Endothelial cell of umbilical vein (primary cell): ENCODE data around the gene LAD1. TPM values are rescaled to one million over a fixed set of nuclear protein-coding genes. Genes with fewer than 3 reads are reported as not detected.

ENCODE experiments used
- BruUV-seq: library from RNA; stranded (reverse); fragments of 400-500 nt; replicated peaks from 2 replicates; lab custom pipeline; 2021; lab: Mats Ljungman, UMichigan
- CTCF ChIA-PET: fragments of 300-600, 350-600 bp; sonication (Branson Sonifier 250); formaldehyde crosslinking; loops from one replicate; lab custom pipeline; 2021; ENCODE audit warnings: antibody characterized with exemption, inconsistent platforms; lab: Charles Lee
- POLR2A ChIA-PET: fragments of 300-600, 350-600 bp; sonication (Branson Sonifier 250); formaldehyde crosslinking; loops from one replicate; lab custom pipeline; 2021; ENCODE audit warnings: antibody characterized with exemption, inconsistent platforms; lab: Charles Lee
- DNase-seq: peaks from one replicate; pipeline ENCODE4 v3.0.0-alpha.2; 2011; ENCODE audit warnings: low read depth, low spot score
- FAIRE-seq: peaks from 2 replicates; lab custom pipeline; 2011; peaks lifted over from hg19 to GRCh38; lab: Jason Lieb, UNC
- H2AFZ ChIP-seq: 2 replicates; pipeline ENCODE4 v1.6.0; 2012; ENCODE audit warnings: low read depth, low read length, control low read depth, inconsistent platforms
- H3K27ac ChIP-seq: 2 replicates; pipeline ENCODE4 v1.5.1; 2011; ENCODE audit warnings: low read depth, mild to moderate bottlenecking, control low read depth, low read length, moderate library complexity; ENCODE audit not compliant: insufficient read depth
- H3K27me3 ChIP-seq, 2 experiments: 2 replicates each; pipeline versions ENCODE4 v1.6.0 to v1.6.1; 2011; ENCODE audit warnings: low read length in 2 of 2, mixed read lengths in 1 of 2; ENCODE audit not compliant: control insufficient read depth in 2 of 2, insufficient read depth in 2 of 2
- H3K36me3 ChIP-seq, 2 experiments: 2 replicates in 1 of 2; 3 replicates in 1 of 2; pipeline ENCODE4 v1.5.1; 2011; ENCODE audit warnings: low read length in 2 of 2, mild to moderate bottlenecking in 1 of 2, moderate library complexity in 1 of 2; ENCODE audit not compliant: control insufficient read depth in 2 of 2, insufficient read depth in 2 of 2; ENCODE audit errors: extremely low read depth in 1 of 2
- H3K4me1 ChIP-seq: 3 replicates; pipeline ENCODE4 v1.5.1; 2011; ENCODE audit warnings: mild to moderate bottlenecking, low read length; ENCODE audit not compliant: control insufficient read depth, insufficient read depth; ENCODE audit errors: extremely low read depth
- H3K4me2 ChIP-seq: 2 replicates; pipeline ENCODE4 v1.6.1; 2011; ENCODE audit warnings: low read length, control low read depth, mixed read lengths; ENCODE audit not compliant: insufficient read depth
- H3K4me3 ChIP-seq, 3 experiments: fragments of 200-600 bp in 1 of 3; sonication (generic), shearing (Covaris generic) in 1 of 3; replicated peaks in 1 of 3; 2 replicates each; pipeline ENCODE4 v1.5.1; 2011 to 2016; ENCODE audit warnings: control low read depth in 3 of 3, low read length in 3 of 3, mild to moderate bottlenecking in 2 of 3, inconsistent platforms in 1 of 3, low read depth in 1 of 3, moderate library complexity in 1 of 3; ENCODE audit not compliant: insufficient read depth in 1 of 3
- H3K79me2 ChIP-seq: 2 replicates; pipeline ENCODE4 v1.6.0; 2012; ENCODE audit warnings: low read length, inconsistent platforms; ENCODE audit not compliant: control insufficient read depth, insufficient read depth
- H3K9ac ChIP-seq: replicated peaks from 2 replicates; pipeline ENCODE3; 2011; ENCODE audit warnings: low read length, control low read depth; ENCODE audit not compliant: insufficient read depth; ENCODE audit errors: extremely low read depth
- H3K9me1 ChIP-seq: replicated peaks from 3 replicates; pipeline ENCODE4 v1.6.0; 2011; ENCODE audit warnings: mild to moderate bottlenecking, low read length; ENCODE audit not compliant: control insufficient read depth, insufficient read depth; ENCODE audit errors: extremely low read depth
- H3K9me3 ChIP-seq: replicated peaks from 2 replicates; pipeline ENCODE4 v1.5.1; 2012; ENCODE audit warnings: low read length, inconsistent platforms; ENCODE audit not compliant: control insufficient read depth, insufficient read depth
- H4K20me1 ChIP-seq: replicated peaks from 2 replicates; pipeline ENCODE3; 2011; ENCODE audit warnings: mild to moderate bottlenecking, low read length; ENCODE audit not compliant: control insufficient read depth, insufficient read depth; ENCODE audit errors: extremely low read depth
- CTCF ChIP-seq, 2 donors: IDR thresholded peaks; 1 replicate in 1 of 2; 2 replicates in 1 of 2; pipeline ENCODE4 v1.5.1; 2011; ENCODE audit warnings: low read length in 2 of 2, mild to moderate bottlenecking in 2 of 2, moderate library complexity in 2 of 2, control low read depth in 1 of 2, inconsistent platforms in 1 of 2, low read depth in 1 of 2; ENCODE audit not compliant: insufficient read depth in 1 of 2; ENCODE audit errors: extremely low read depth in 1 of 2
- EZH2 ChIP-seq: IDR thresholded peaks from 2 replicates; pipeline ENCODE4 v1.6.1; 2012; ENCODE audit warnings: borderline replicate concordance, low read depth, mild to moderate bottlenecking, moderate library complexity, low read length, inconsistent platforms; ENCODE audit not compliant: severe bottlenecking
- FOS ChIP-seq: IDR thresholded peaks from 2 replicates; pipeline ENCODE4 v1.6.1; 2011; ENCODE audit warnings: mild to moderate bottlenecking, low read length, moderate library complexity, borderline replicate concordance; ENCODE audit not compliant: insufficient read depth
- GATA2 ChIP-seq: IDR thresholded peaks from 2 replicates; pipeline ENCODE4 v1.7.0; 2011; ENCODE audit warnings: low read depth, mild to moderate bottlenecking, moderate library complexity, mixed read lengths, low read length; ENCODE audit not compliant: insufficient read length, insufficient read depth
- JUN ChIP-seq: IDR thresholded peaks from 2 replicates; pipeline ENCODE4 v1.6.1; 2011; ENCODE audit warnings: borderline replicate concordance, low read depth; ENCODE audit not compliant: insufficient read length, insufficient read depth
- MYC ChIP-seq: IDR thresholded peaks from one replicate; pipeline ENCODE4 v1.6.1; 2011; ENCODE audit warnings: mild to moderate bottlenecking, low read depth, low read length
- POLR2A ChIP-seq: IDR thresholded peaks from 2 replicates; pipeline ENCODE4 v1.6.1; 2012; ENCODE audit warnings: low read depth, mild to moderate bottlenecking, control low read depth, low read length
- POLR2AphosphoS5 ChIP-seq: IDR thresholded peaks from 2 replicates; pipeline ENCODE4 v1.6.1; 2012; ENCODE audit warnings: low read depth, mild to moderate bottlenecking, control low read depth, low read length, moderate library complexity; ENCODE audit not compliant: insufficient read depth
- dilution Hi-C: fragments of 300-500 bp; cut with MboI; formaldehyde crosslinking; loops from one replicate; pipeline ENCODE4 v1.15.0; 2019; ENCODE audit warnings: low sequenced_read_pairs; ENCODE audit not compliant: extremely low pct_ligation_motif_present
- intact Hi-C: fragments of 100-400 bp; cut with micrococcal nuclease; formaldehyde crosslinking; loops from one replicate; pipeline ENCODE4 v1.10.0; 2022
- polyA plus RNA-seq, 4 experiments: library from polyadenylated mRNA; depleted of rRNA in 3 of 4; stranded (reverse) in 3 of 4; unstranded in 1 of 4; fragments of >200 nt; gene quantifications; 2 replicates each; pipeline versions ENCODE4 v1.2.1 to v1.2.3, GENCODE V29; 2011 to 2012; ENCODE audit warnings: missing spikeins in 1 of 4
- total RNA-seq: library from RNA; stranded (reverse); gene quantifications from 2 replicates; pipeline ENCODE4 v1.2.3, GENCODE V29; 2021
- TF ChIP-seq, protein P1 (sequence below): IDR thresholded peaks from 2 replicates; pipeline ENCODE4 v1.6.1; 2011; ENCODE audit not compliant: insufficient read depth, insufficient read length

LAD1 gene
- total and polyA plus RNA-seq, 2 donors (not counting 3 experiments of a cell fraction or from before 2014, with no cell fraction given), result not detected

DNA sequence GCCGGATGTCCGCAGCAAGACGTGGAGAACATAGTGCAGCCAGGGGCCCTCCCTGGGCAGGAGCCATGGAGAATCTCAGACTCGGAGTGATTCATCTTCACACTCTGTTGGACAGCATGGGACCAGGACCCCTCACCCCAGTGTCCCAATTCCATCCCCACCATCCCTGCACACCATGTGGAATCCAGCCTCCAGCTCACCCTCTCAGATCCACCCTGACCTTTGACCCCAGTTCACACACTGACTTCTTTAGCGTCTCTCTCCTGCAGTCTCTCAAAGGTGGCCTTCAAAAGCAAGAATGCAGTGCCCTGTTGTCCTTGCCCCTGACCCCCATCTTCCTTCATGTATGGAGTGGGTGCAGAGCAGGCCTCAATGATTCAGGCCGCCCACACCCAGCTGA lies 24.5 kb upstream of the LAD1 start:
- POLR2A ChIA-PET, result no interaction called here
- no peaks in the 10 kb centered on the region for H3K9me1 ChIP-seq
- no peaks in the 10 kb centered on the region for H4K20me1 ChIP-seq
- H3K27me3 ChIP-seq, result peaks cover 0 to 4% of the 10 kb centered on the region in 2 experiments
- no peak overlapping the region for H3K9ac ChIP-seq
- H3K4me2 ChIP-seq, result no peak overlapping the region
- H3K27ac ChIP-seq, result no peak overlapping the region
- H3K36me3 ChIP-seq, result no peaks in the 10 kb centered on the region
- H3K9me3 ChIP-seq, result no peaks in the 10 kb centered on the region
- H3K4me3 ChIP-seq, result no peak overlapping the region
- TF ChIP-seq FOS (no peak), MYC (no peak), EZH2 (no peak), POLR2A (no peak), POLR2AphosphoS5 (no peak), CTCF (IDR thresholded peaks at IDR 0.05; ENCODE audit: extremely low read depth in 1 of 2, insufficient read depth in 1 of 2, low read depth in 1 of 2, low read length in 2 of 2) (no peak), JUN (no peak), GATA2 (no peak)
- TF ChIP-seq, protein P1, sequence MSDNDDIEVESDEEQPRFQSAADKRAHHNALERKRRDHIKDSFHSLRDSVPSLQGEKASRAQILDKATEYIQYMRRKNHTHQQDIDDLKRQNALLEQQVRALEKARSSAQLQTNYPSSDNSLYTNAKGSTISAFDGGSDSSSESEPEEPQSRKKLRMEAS, result no peak
- H3K79me2 ChIP-seq, result no peaks in the 10 kb centered on the region
- dilution Hi-C loops, result no loop called here
- FAIRE-seq (no peak), DNase-seq (no peak)
- H2AFZ ChIP-seq, result no peak overlapping the region
- BruUV-seq, result no TSS peak
- no peaks in the 10 kb centered on the region for H3K4me1 ChIP-seq
- intact Hi-C loops, result no loop called here
- CTCF ChIA-PET, result interaction anchor here (1.8 kb wide), 1 partner anchor 12 kb away, joined by 11 read pairs; no protein-coding TSS in a partner anchor
